Measurements from ENCODE around the gene STARD5. TPM values are rescaled to one million over a fixed set of nuclear protein-coding genes. Genes with fewer than 3 reads are reported as not detected.

Gene STARD5
- total and polyA plus RNA-seq, 2 of the 8 experiments (the other 6 are each of a cell fraction or from before 2014, with no cell fraction given), result 5.5 to 10.4 TPM

- no peak overlapping the region for H4K91ac ChIP-seq (replicated peaks; ENCODE audit: insufficient read length, low read length)
- peaks cover 6 to 12% of the 10 kb centered on the region in 2 experiments; a peak in 2 of 4 replicates for H3K9me3 ChIP-seq (ENCODE audit: insufficient read depth in 2 of 2, low read depth in 1 of 2, low read length in 1 of 2)
Measured at GRCh38 chr15:81275711-81276392, 48.1 kb downstream of the STARD5 start.

More at GRCh38 chr15:81275711-81276392, 48.1 kb downstream of the STARD5 start:
- Histone ChIP-seq H3K9ac (replicated peaks in 1 of 4; ENCODE audit: extremely low read depth in 1 of 4, low read depth in 3 of 4, low read length in 3 of 4) (no peak overlapping the region), H2BK20ac (ENCODE audit: low read length) (no peak overlapping the region), H2AK5ac (ENCODE audit: low read depth, low read length) (no peak overlapping the region), H3K56ac (replicated peaks; ENCODE audit: insufficient read length, low read depth, low read length) (no peak overlapping the region), H3K4me3 (ENCODE audit: extremely low read depth in 1 of 4, insufficient read depth in 2 of 4, low read depth in 3 of 4, low read length in 4 of 4) (no peak overlapping the region), H3K14ac (ENCODE audit: insufficient read length) (no peak overlapping the region), H3K36me3 (ENCODE audit: control insufficient read depth in 2 of 4, insufficient read depth in 4 of 4, low read length in 3 of 4) (no peaks in the 10 kb centered on the region), H3K27ac (ENCODE audit: low read depth, low read length) (no peak overlapping the region), H4K5ac (ENCODE audit: insufficient read length, low read depth, low read length) (no peak overlapping the region), H4K8ac (ENCODE audit: extremely low read depth, insufficient read depth, low read length) (no peak overlapping the region), H3K27me3 (replicated peaks in 1 of 4; ENCODE audit: control insufficient read depth in 3 of 4, extremely low read depth in 1 of 4, insufficient read depth in 3 of 4, low read length in 3 of 4) (no peaks in the 10 kb centered on the region), H3K4me2 (ENCODE audit: insufficient read depth in 1 of 2, low read depth in 2 of 2, low read length in 2 of 2) (no peak overlapping the region), H3K4me1 (replicated peaks in 1 of 4; ENCODE audit: control insufficient read depth in 3 of 4, insufficient read depth in 4 of 4, low read length in 3 of 4) (no peaks in the 10 kb centered on the region), H3K18ac (ENCODE audit: extremely low read depth, low read length) (no peak overlapping the region), H4K20me1 (replicated peaks in 1 of 2; ENCODE audit: control insufficient read depth in 1 of 2, insufficient read depth in 2 of 2, low read length in 2 of 2) (no peaks in the 10 kb centered on the region), H3K79me2 (ENCODE audit: control insufficient read depth in 1 of 2, insufficient read depth in 2 of 2, low read length in 2 of 2) (no peaks in the 10 kb centered on the region), H3K79me1 (ENCODE audit: low read depth, low read length) (no peaks in the 10 kb centered on the region), H3K4ac (replicated peaks; ENCODE audit: insufficient read length, low read depth, low read length) (no peak overlapping the region), H3K23me2 (ENCODE audit: low read depth, low read length) (no peaks in the 10 kb centered on the region), H2BK120ac (replicated peaks; ENCODE audit: low read depth, low read length) (no peak overlapping the region), H2BK5ac (ENCODE audit: low read depth, low read length) (no peak overlapping the region), H3K23ac (ENCODE audit: insufficient read length) (no peak overlapping the region), H2BK15ac (ENCODE audit: low read length) (no peak overlapping the region), H2BK12ac (ENCODE audit: low read depth, low read length) (no peak overlapping the region), H2AFZ (ENCODE audit: low read length) (0 out of 2 replicates have a peak overlapping the region, but pooled peaks have one; percentile 33)
- TF ChIP-seq SP1 (IDR thresholded peaks at IDR 0.05; ENCODE audit: low read depth, low read length) (no peak), TCF12 (IDR thresholded peaks at IDR 0.05; ENCODE audit: low read depth, low read length) (no peak), NRF1 (IDR thresholded peaks at IDR 0.05; ENCODE audit: low read depth, low read length) (no peak), JUN (IDR thresholded peaks at IDR 0.05; ENCODE audit: low read depth, low read length) (no peak), POLR2AphosphoS5 (IDR thresholded peaks at IDR 0.05; ENCODE audit: low read depth, low read length) (no peak), SP4 (IDR thresholded peaks at IDR 0.05; ENCODE audit: low read length) (no peak), PHF8 (conservative IDR thresholded peaks at IDR 0.05; ENCODE audit: low read depth, low read length) (no peak), SAP30 (IDR thresholded peaks at IDR 0.05; ENCODE audit: insufficient read depth, insufficient replicate concordance, low read length) (no peak)
- ChIA-PET POLR2A (ENCODE audit: partially characterized antibody) (interaction anchor here (0.8 to 1.1 kb wide), 2 partner anchors 10 to 123 kb away, joined by 3 read pairs; no protein-coding TSS in a partner anchor), CTCF (ENCODE audit: partially characterized antibody) (interaction anchor here (0.9 to 6.6 kb wide), 28 partner anchors 8 to 194 kb away, joined by 3 to 94 read pairs (median 6); partner anchors contain the start of gene TMC3)
- DNase-seq (ENCODE audit: low read depth in 1 of 2, low spot score in 2 of 2), result no peak
- 83% methylated on average over 3 of the region's 3 CpGs; no CpG with 5 or more reads in 1 of the 2 experiments for WGBS, 2 experiments (ENCODE audit: extremely low coverage in 1 of 2, insufficient coverage in 1 of 2, insufficient read length in 1 of 2, insufficient replicate concordance in 2 of 2, low coverage in 1 of 2, low lambda C conversion rate in 2 of 2, missing lambda C conversion rate in 1 of 2)
- no peak for FAIRE-seq

Data from H1 (cell line).